Mesenchymal stem cell (in vitro differentiated cells and primary cell): ENCODE data around the gene VSTM2L.

Source experiments
- DNase-seq: peaks from one replicate; pipeline ENCODE4 v3.0.0-alpha.2; 2013
- H2AFZ ChIP-seq: one replicate; pipeline ENCODE4 v1.6.1; 2013; ENCODE audit warnings: low read depth, mild to moderate bottlenecking, control low read depth, inconsistent platforms, low read length, moderate library complexity
- H2AK5ac ChIP-seq: 2 replicates; pipeline ENCODE4 v1.6.1; 2013; ENCODE audit warnings: low read length, moderate library complexity, mild to moderate bottlenecking, inconsistent platforms; ENCODE audit not compliant: severe bottlenecking
- H2BK120ac ChIP-seq: one replicate; pipeline ENCODE4 v1.6.1; 2013; ENCODE audit warnings: low read depth, mild to moderate bottlenecking, inconsistent platforms, low read length, moderate library complexity
- H2BK12ac ChIP-seq, 2 experiments: one replicate each; pipeline ENCODE4 v1.6.1; 2013; ENCODE audit warnings: inconsistent platforms in 2 of 2, low read length in 2 of 2, mild to moderate bottlenecking in 2 of 2, moderate library complexity in 2 of 2, control low read depth in 1 of 2
- H2BK15ac ChIP-seq: one replicate; pipeline ENCODE4 v1.6.1; 2013; ENCODE audit warnings: mild to moderate bottlenecking, low read depth, inconsistent platforms; ENCODE audit not compliant: poor library complexity, severe bottlenecking
- H2BK5ac ChIP-seq: 2 replicates; pipeline ENCODE4 v1.6.1; 2013; ENCODE audit warnings: low read depth, mild to moderate bottlenecking, low read length, control low read depth, inconsistent platforms; ENCODE audit not compliant: poor library complexity, severe bottlenecking
- H3K14ac ChIP-seq, 2 experiments: one replicate each; pipeline ENCODE4 v1.6.1; 2013; ENCODE audit warnings: inconsistent platforms in 2 of 2, low read length in 2 of 2, control low read depth in 1 of 2, mild to moderate bottlenecking in 1 of 2, moderate library complexity in 1 of 2
- H3K18ac ChIP-seq, 2 experiments: one replicate each; pipeline ENCODE4 v1.6.1; 2013; ENCODE audit warnings: inconsistent platforms in 2 of 2, low read length in 2 of 2, control low read depth in 1 of 2, low read depth in 1 of 2, mild to moderate bottlenecking in 1 of 2
- H3K23ac ChIP-seq, 2 experiments: one replicate each; pipeline ENCODE4 v1.6.1; 2013; ENCODE audit warnings: inconsistent platforms in 2 of 2, low read length in 2 of 2, mild to moderate bottlenecking in 2 of 2, moderate library complexity in 2 of 2, control low read depth in 1 of 2
- H3K27ac ChIP-seq: 2 replicates; pipeline ENCODE4 v1.5.1; 2013; ENCODE audit warnings: mild to moderate bottlenecking, moderate library complexity, low read length, control low read depth, inconsistent platforms; ENCODE audit not compliant: poor library complexity, severe bottlenecking
- H3K27me3 ChIP-seq, 2 experiments: 2 replicates each; pipeline versions ENCODE4 v1.6.1 to v1.7.0; 2013; ENCODE audit warnings: low read length in 2 of 2, mild to moderate bottlenecking in 2 of 2, moderate library complexity in 2 of 2, control low read depth in 1 of 2, inconsistent platforms in 1 of 2; ENCODE audit not compliant: control insufficient read depth in 1 of 2, insufficient read depth in 1 of 2
- H3K36me3 ChIP-seq, 2 experiments: 2 replicates each; pipeline versions ENCODE4 v1.6.1 to v1.7.0; 2013; ENCODE audit warnings: low read length in 2 of 2, control low read depth in 1 of 2, inconsistent platforms in 1 of 2, low read depth in 1 of 2, mild to moderate bottlenecking in 1 of 2; ENCODE audit not compliant: insufficient read depth in 2 of 2, control insufficient read depth in 1 of 2
- H3K4ac ChIP-seq, 2 experiments: one replicate each; pipeline ENCODE4 v1.6.1; 2013; ENCODE audit warnings: inconsistent platforms in 2 of 2, low read length in 2 of 2, mild to moderate bottlenecking in 2 of 2, moderate library complexity in 2 of 2, control low read depth in 1 of 2, low read depth in 1 of 2
- H3K4me1 ChIP-seq: 2 replicates; pipeline ENCODE4 v1.6.1; 2013; ENCODE audit warnings: low read depth, low read length, control low read depth; ENCODE audit not compliant: control insufficient read depth, insufficient read depth
- H3K4me2 ChIP-seq: 2 replicates; pipeline ENCODE4 v1.6.1; 2013; ENCODE audit warnings: low read length, mild to moderate bottlenecking, inconsistent platforms; ENCODE audit not compliant: poor library complexity, severe bottlenecking
- H3K4me3 ChIP-seq, 2 experiments: 2 replicates each; pipeline versions ENCODE4 v1.5.1 to v1.7.0; 2013; ENCODE audit warnings: low read length in 2 of 2, mild to moderate bottlenecking in 2 of 2, control low read depth in 1 of 2, low read depth in 1 of 2; ENCODE audit not compliant: insufficient read depth in 1 of 2
- H3K79me1 ChIP-seq: replicated peaks from 2 replicates; pipeline ENCODE4 v1.6.1; 2013; ENCODE audit warnings: mild to moderate bottlenecking, control low read depth, low read length, inconsistent platforms; ENCODE audit not compliant: poor library complexity, severe bottlenecking
- H3K9ac ChIP-seq: 2 replicates; pipeline ENCODE4 v1.7.0; 2013; ENCODE audit warnings: mild to moderate bottlenecking, low read length, moderate library complexity
- H3K9me3 ChIP-seq: 2 replicates; pipeline ENCODE4 v1.7.0; 2013; ENCODE audit warnings: mild to moderate bottlenecking, low read length; ENCODE audit not compliant: control insufficient read depth
- H4K8ac ChIP-seq: one replicate; pipeline ENCODE4 v1.6.1; 2013; ENCODE audit warnings: inconsistent platforms, mild to moderate bottlenecking, low read length, moderate library complexity
- H4K91ac ChIP-seq: one replicate; pipeline ENCODE4 v1.6.1; 2013; ENCODE audit warnings: mild to moderate bottlenecking, low read length, inconsistent platforms
- WGBS: methylation state at CpG from one replicate; pipeline ENCODE4 v1.1.7; 2013; ENCODE audit warnings: mixed read lengths; 5-methylcytosine and 5-hydroxymethylcytosine counted together

VSTM2L gene

DNA sequence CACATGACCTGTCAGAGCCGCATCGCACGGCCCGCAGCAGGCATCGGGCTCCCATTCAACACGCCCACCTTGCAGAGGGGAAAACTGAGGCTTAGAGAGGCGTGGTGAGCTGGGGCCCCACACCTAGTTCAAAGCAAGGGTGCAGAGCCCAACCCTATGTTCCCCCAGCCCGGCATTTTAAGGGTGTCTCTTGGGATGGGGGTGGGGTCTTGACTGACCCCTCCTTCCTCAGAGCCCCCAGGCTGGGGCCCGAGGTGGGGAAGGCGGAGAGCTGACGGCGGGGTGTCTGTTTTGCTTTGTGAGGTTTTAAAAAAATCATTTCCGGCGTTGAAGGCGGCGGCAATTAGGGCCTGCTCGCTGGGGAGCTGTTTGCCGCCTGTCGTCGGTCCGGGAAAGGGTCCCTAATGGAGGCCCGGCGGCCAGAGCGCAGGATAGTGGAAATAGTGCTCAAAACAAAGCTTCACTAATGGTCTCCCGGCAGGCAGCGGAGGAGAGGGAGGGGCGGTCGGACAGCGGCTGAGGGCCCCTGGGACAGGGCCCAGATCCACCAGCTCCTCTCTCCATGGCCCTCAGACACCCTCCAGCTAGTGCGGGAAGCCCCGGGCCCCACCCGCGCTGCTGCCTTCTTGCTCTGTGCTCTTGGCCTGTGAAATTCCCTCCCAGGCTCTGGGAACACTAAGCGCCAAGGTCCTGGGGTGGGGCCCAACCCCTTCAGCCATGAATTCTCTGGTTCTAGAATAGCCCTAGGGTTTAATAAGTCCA is 11.9 kb downstream of the VSTM2L start:
- Histone ChIP-seq H3K4me3 (peak overlapping the region; percentile 4 to 29), H3K9ac (peak overlapping the region; percentile 32), H2AFZ (no peak overlapping the region), H3K14ac (peak overlapping the region in 1 of 2 experiments; percentile 2), H4K91ac (peak overlapping the region; percentile 34), H3K4ac (peak overlapping the region in 1 of 2 experiments; percentile 11), H3K27ac (no peak overlapping the region), H2BK120ac (no peak overlapping the region), H2BK15ac (peak overlapping the region; percentile 44), H2BK12ac (no peak overlapping the region), H3K79me1 (no peaks in the 10 kb centered on the region), H3K27me3 (peaks cover 80 to 98% of the 10 kb centered on the region in 2 experiments), H3K4me1 (peaks cover 21% of the 10 kb centered on the region), H2AK5ac (no peak overlapping the region), H3K9me3 (no peaks in the 10 kb centered on the region), H4K8ac (peak overlapping the region; percentile 22), H3K18ac (no peak overlapping the region), H3K36me3 (no peaks in the 10 kb centered on the region), H2BK5ac (no peak overlapping the region), H3K4me2 (peak overlapping the region; percentile 35), H3K23ac (no peak overlapping the region)
- WGBS = 6% methylated on average over 34 of the region's 34 CpGs
- peak; percentile 24 for DNase-seq

DNA sequence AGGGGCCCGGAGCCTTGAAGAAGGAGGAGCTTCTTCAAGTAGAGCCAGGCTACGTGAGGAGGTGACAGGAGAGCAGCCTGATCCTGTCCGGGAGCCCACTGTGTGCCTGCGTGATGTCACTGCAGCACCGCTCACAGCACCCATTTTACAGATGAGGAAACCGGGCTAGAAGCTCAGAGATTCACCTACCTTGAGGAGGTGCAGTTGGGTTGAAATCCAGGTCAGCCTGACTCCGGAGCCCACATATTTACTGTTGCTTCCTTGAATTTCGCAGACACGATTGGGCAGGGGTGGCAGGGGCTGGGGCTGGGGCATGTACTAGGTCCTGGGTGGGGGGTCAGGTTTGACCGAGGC is 12.5 kb downstream of the VSTM2L start:
- H2BK5ac ChIP-seq = no peak overlapping the region
- no peak overlapping the region for H4K8ac ChIP-seq
- peak overlapping the region in 1 of 2 experiments; percentile 6 for H3K23ac ChIP-seq
- H3K27ac ChIP-seq = no peak overlapping the region
- H3K14ac ChIP-seq = no peak overlapping the region
- no peak for DNase-seq
- H3K4me2 ChIP-seq = no peak overlapping the region
- no peak overlapping the region for H2BK15ac ChIP-seq
- H2BK120ac ChIP-seq = no peak overlapping the region
- no peak overlapping the region for H2BK12ac ChIP-seq
- H3K27me3 ChIP-seq = peaks cover 80 to 98% of the 10 kb centered on the region in 2 experiments
- H3K36me3 ChIP-seq = no peaks in the 10 kb centered on the region
- H2AK5ac ChIP-seq = no peak overlapping the region
- H3K4ac ChIP-seq = no peak overlapping the region
- no peak overlapping the region for H3K18ac ChIP-seq
- no peak overlapping the region for H3K4me3 ChIP-seq
- H4K91ac ChIP-seq = no peak overlapping the region
- no peaks in the 10 kb centered on the region for H3K79me1 ChIP-seq
- no peaks in the 10 kb centered on the region for H3K9me3 ChIP-seq
- H2AFZ ChIP-seq = no peak overlapping the region
- 24% methylated on average over 8 of the region's 10 CpGs for WGBS
- H3K4me1 ChIP-seq = peaks cover 21% of the 10 kb centered on the region
- H3K9ac ChIP-seq = no peak overlapping the region

DNA sequence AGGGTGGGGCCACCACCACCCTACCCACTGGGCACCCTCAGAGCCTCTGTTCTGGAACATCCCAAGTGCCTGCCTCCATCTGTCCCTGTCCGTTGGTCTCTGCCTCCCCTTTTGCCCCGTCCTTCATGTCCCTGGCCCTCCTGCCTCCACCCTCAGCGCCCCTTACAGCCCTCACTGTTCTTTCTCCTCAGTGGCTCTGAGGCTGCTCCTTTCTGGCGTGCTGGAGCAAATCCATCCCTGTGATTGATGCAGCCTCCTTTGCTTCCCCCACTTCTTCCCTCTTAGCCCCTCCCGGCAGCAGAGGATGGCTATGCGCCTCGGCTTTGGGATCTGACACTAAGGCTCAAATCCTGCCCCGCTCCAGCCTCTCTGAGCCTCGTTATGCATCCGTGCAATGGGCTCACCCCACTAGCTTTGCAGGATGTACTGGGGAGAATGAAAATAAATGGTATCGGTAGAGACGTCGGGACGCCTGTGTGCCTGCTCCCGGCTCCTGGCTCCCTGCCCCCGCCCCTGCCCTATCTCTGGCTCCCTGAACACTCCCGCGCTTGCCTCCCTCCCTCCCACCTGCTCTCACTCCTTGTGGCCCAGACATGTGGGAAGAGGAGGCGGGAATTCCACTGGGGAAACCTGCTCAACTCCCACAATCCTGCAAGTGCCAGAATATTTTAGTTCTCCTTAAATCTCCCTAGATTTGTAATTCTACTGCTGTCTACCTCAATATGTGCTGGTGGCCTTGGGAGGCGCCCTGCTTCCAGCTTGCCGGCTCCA is 13.1 kb downstream of the VSTM2L start:
- Histone ChIP-seq H3K79me1 (no peaks in the 10 kb centered on the region), H3K18ac (no peak overlapping the region), H2BK5ac (no peak overlapping the region), H3K27ac (no peak overlapping the region), H2BK120ac (no peak overlapping the region), H3K4ac (no peak overlapping the region), H3K14ac (no peak overlapping the region), H3K23ac (peak overlapping the region in 1 of 2 experiments; percentile 80), H3K4me2 (no peak overlapping the region), H2AFZ (no peak overlapping the region), H2BK12ac (no peak overlapping the region), H2BK15ac (no peak overlapping the region), H2AK5ac (no peak overlapping the region), H3K36me3 (no peaks in the 10 kb centered on the region), H4K91ac (no peak overlapping the region), H3K9me3 (no peaks in the 10 kb centered on the region), H3K4me3 (no peak overlapping the region), H3K9ac (no peak overlapping the region), H3K27me3 (peaks cover 83 to 100% of the 10 kb centered on the region in 2 experiments), H3K4me1 (peaks cover 21% of the 10 kb centered on the region), H4K8ac (no peak overlapping the region)
- 13% methylated on average over 19 of the region's 21 CpGs for WGBS
- DNase-seq = no peak

DNA sequence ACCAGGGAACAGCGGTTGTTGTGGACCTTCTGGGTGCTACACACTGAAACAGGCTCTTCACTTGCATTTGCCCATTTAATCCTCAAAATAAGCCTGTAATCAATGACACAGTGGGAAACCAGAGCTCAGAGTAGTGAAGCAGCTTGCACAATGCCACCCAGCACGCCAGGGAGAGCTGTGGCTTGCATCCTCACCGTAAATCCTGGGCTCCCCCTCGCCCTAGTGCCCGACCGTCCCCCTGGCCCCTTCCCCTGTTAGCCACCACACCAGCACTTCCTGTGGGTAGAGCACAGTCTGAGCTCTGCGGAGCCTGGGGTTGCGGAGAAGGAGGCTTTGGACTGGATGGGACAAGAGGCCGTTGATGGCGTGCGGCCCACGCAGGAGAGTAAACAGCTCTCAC is 14.5 kb downstream of the VSTM2L start:
- no peaks in the 10 kb centered on the region for H3K79me1 ChIP-seq
- peak overlapping the region in 1 of 2 experiments; percentile 26 for H3K14ac ChIP-seq
- H3K4ac ChIP-seq = no peak overlapping the region
- no peak overlapping the region for H2BK5ac ChIP-seq
- no peak overlapping the region for H3K4me2 ChIP-seq
- H2AFZ ChIP-seq = no peak overlapping the region
- WGBS = 43% methylated on average over 6 of the region's 12 CpGs
- H3K27ac ChIP-seq = no peak overlapping the region
- H3K9ac ChIP-seq = no peak overlapping the region
- no peak overlapping the region for H4K8ac ChIP-seq
- H3K27me3 ChIP-seq = peaks cover 78 to 95% of the 10 kb centered on the region in 2 experiments
- no peak overlapping the region for H3K23ac ChIP-seq
- H2AK5ac ChIP-seq = no peak overlapping the region
- H3K4me1 ChIP-seq = peaks cover 14% of the 10 kb centered on the region
- no peaks in the 10 kb centered on the region for H3K9me3 ChIP-seq
- DNase-seq = no peak
- H2BK12ac ChIP-seq = no peak overlapping the region
- H3K18ac ChIP-seq = no peak overlapping the region
- H4K91ac ChIP-seq = no peak overlapping the region
- H2BK15ac ChIP-seq = no peak overlapping the region
- H3K4me3 ChIP-seq = no peak overlapping the region
- H3K36me3 ChIP-seq = no peaks in the 10 kb centered on the region
- H2BK120ac ChIP-seq = no peak overlapping the region
